Retina (tissue), 1 donor: ENCODE results near the gene SFMBT2.

Experiments
- DNase-seq: peaks from one replicate; pipeline ENCODE4 v3.0.0-alpha.2; 2016

The SFMBT2 gene

GRCh38 chr10:7410862-7411670 is at the start of gene SFMBT2:
SFMBT2 (minus strand) TSS chr10:7411034; CDS start chr10:7381898, 29,136 bp downstream.
- DNase-seq = peak; percentile 92

GRCh38 chr10:7460006-7460405 is 49.2 kb upstream of the SFMBT2 start:
- no peak for DNase-seq

GRCh38 chr10:7458556-7458955 is 47.7 kb upstream of the SFMBT2 start:
- DNase-seq = no peak

- no peak for DNase-seq
Observed at GRCh38 chr10:7457478-7458316, 46.9 kb upstream of the SFMBT2 start.

- DNase-seq = no peak
Observed at GRCh38 chr10:7449063-7449695, 38.3 kb upstream of the SFMBT2 start.

GRCh38 chr10:7445474-7446185 is 34.8 kb upstream of the SFMBT2 start:
- DNase-seq = peak; percentile 36

GRCh38 chr10:7444551-7445121 is 33.8 kb upstream of the SFMBT2 start:
- peak; percentile 90 for DNase-seq

- DNase-seq = no peak
Observed at GRCh38 chr10:7443036-7443435, 32.2 kb upstream of the SFMBT2 start.

- no peak for DNase-seq
Observed at GRCh38 chr10:7441403-7442147, 30.7 kb upstream of the SFMBT2 start.

- DNase-seq = no peak
Observed at GRCh38 chr10:7439696-7440095, 28.9 kb upstream of the SFMBT2 start.

- no peak for DNase-seq
Observed at GRCh38 chr10:7438196-7438986, 27.6 kb upstream of the SFMBT2 start.

GRCh38 chr10:7436490-7437100 is 25.8 kb upstream of the SFMBT2 start:
- no peak for DNase-seq

GRCh38 chr10:7435674-7436073 is 24.8 kb upstream of the SFMBT2 start:
- DNase-seq = no peak

- no peak for DNase-seq
Observed at GRCh38 chr10:7434378-7434777, 23.5 kb upstream of the SFMBT2 start.

GRCh38 chr10:7433861-7434260 is 23.0 kb upstream of the SFMBT2 start:
- no peak for DNase-seq

GRCh38 chr10:7432884-7433726 is 22.3 kb upstream of the SFMBT2 start:
- DNase-seq = peak; percentile 68

GRCh38 chr10:7428673-7429350 is 18.0 kb upstream of the SFMBT2 start:
- no peak for DNase-seq

- no peak for DNase-seq
Observed at GRCh38 chr10:7426349-7426748, 15.5 kb upstream of the SFMBT2 start.

GRCh38 chr10:7425691-7426090 is 14.9 kb upstream of the SFMBT2 start:
- DNase-seq = no peak
